8988T (cell line): ENCODE data around the gene GIGYF2.
"Not testable (repeated sequence)": the region's sequence is repeated elsewhere in the genome, so short reads cannot be mapped to it uniquely, and the experiment has no call there.

Experiments used
- DNase-seq: peaks from one replicate; pipeline ENCODE4 v3.0.0; 2011

GIGYF2 gene

GRCh38 chr2:232897598-232898408, 200.7 kb downstream of the GIGYF2 start:
- no peak for DNase-seq

DNA sequence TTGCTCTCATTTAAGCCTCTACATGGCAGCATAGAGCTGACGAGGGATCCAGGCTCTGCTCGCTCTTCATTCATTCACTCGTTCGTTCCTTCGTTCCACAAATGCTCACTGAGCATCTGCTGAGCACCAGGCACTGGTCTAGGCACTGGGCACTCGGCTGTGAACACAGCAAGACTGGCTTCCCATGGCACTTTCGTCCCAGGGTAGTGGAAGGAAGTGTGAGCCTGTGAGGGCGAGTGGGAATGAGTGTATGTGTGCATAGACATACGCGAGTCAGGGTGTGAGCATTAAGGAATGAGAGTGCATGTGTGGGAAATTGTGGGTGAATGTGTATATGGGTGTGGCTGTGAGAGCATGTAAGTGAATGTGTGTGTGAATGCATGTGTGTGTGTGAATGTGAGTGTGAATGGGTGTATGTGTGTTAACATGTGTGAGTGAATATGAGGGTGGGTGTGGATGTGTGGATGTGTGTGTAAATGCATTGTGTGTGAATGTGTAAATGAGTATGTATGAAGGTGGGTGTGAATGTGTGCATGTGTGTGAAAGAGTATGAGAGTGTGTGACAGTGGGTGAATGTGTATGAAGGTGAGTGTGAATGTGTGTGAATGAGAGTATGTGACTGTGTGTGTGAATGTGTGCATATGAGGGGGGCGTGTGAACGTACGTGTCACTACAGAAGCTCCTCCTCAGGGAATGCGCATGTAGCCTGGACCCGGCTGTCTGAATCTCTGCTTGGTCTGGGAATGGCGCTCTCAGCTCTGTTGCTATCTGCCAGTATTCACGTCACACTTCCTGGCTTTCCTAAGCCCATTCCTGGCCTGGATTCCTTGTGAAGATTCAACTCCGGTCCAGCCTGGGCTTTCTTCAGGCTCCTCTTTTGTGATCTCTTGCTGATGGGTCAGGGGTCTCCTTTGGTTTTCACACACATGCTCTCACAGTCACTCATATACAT, 201.7 kb downstream of the GIGYF2 start:
- DNase-seq: no peak

- no peak for DNase-seq
Observed at GRCh38 chr2:232900811-232901735, 203.9 kb downstream of the GIGYF2 start.

DNA sequence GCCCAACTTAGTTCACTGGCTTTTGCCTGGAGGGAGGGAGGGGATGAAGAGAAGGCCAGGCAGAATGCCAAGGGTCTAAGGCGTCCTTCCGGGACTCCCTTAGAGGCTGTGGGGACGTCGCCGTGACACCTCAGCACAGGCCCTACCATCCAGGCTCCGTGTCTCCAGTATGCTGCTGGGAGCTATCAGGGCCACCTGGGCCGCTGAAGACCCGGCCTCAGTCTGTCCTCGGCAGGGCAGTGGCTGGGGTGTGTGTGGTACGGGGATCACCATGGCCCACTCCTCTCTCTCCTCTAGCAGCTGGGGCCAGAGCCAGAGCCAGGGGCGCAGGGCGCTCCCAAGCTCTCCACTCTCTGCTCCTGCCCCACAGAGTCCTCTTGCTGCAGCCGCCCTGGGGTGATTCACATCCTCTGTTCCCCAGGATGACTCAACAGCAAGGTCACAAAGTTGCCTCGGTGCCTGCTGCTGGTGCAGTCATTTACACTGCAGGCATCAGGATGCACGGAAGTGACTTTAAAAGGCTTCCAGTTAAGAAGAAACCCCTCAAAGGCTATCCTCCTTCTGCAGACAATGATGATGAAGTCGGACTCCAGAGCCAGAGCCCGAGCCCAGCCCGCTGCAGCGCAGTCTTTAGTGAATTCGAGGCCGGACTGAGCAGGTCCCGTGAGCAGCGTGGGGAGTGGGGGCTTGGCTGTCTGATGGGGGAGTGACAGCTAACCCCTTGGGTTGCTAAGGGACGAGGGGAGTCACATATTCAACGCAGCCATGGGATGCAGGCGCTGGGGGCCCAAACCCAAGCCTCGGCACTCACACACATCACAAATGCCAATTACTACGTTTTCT, 204.8 kb downstream of the GIGYF2 start:
- peak; percentile 97 for DNase-seq

GRCh38 chr2:232903989-232904388, 206.9 kb downstream of the GIGYF2 start:
- DNase-seq: no peak

DNA sequence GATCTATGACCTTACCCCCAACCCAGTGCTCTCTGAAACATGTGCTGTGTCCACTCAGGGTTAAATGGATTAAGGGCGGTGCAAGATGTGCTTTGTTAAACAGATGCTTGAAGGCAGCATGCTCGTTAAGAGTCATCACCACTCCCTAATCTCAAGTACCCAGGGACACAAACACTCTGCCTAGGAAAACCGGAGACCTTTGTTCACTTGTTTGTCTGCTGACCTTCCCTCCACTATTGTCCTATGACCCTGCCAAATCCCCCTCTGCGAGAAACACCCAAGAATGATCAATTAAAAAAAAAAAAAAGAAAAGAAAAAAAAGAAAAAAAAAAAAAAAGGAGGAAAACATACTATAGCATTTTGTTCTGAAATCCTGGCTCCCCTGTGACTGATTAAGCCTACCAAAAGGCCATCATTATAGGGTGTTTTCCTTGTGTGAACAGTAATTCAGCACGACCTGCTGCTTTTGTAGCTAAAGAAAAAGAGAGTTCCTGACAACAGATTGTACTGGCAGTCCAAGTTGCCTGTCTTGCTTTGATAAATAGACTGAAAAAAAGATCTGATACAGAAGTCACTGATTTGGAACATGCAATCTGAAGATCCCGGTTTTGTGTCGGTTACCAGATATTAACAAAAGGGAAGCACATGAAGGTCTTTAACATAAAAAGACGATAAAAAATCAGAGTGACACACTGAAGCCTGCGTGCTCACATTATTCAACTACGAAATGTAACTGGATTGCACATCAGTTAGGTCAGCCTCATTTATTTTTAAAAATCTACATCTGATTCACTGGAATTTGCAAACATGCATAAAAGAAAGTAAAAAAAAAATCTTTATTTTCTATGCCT, 210.0 kb downstream of the GIGYF2 start:
- not testable (repeated sequence) for DNase-seq

DNA sequence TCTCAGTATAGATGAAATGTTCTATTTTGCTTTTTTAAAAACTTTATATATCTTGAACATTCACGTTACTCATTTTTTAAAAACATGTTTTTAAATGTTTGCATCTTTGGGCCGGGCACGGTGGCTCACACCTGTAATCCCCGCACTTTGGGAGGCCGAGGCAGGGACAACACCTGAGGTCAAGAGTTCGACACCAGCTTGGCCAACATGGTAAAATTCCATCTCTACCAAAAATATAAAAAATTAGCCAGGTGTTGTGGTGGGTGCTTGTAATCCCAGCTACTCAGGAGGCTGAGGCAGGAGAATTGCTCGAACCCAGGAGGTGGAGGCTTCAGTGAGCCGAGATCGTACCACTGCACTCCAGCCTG, 210.6 kb downstream of the GIGYF2 start:
- not testable (repeated sequence) for DNase-seq

DNA sequence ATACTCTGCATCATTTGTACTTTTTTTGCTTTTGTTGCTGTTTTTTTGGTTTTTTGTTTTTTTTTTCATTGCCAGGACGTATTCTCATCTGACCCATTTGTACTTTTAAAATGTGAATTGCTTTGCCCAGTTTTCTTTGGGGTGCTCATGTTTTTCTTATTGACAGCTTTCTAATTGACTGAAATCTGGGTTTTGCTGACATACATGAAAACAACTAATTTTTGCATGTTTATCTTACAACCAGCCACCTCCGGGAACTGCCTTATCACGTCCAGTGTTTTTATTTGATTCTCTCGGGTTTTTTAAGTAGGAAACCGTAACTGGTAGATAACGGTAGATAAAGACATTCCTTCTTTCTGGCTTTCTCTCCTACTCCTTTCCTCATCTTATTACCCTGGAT, 211.6 kb downstream of the GIGYF2 start:
- DNase-seq: no peak
